SKM-1 treated with dmso at 0.1 percent for 144 hours (cell line): ENCODE measurements around the gene BARD1.
"Not testable (repeated sequence)": the region's sequence is repeated elsewhere in the genome, so short reads cannot be mapped to it uniquely, and the experiment has no call there.

Experiments used
- DNase-seq: peaks from one replicate; lab custom pipeline; 2025; ENCODE audit not compliant: unreplicated experiment; lab: John Stamatoyannopoulos, UW

BARD1 gene

DNA sequence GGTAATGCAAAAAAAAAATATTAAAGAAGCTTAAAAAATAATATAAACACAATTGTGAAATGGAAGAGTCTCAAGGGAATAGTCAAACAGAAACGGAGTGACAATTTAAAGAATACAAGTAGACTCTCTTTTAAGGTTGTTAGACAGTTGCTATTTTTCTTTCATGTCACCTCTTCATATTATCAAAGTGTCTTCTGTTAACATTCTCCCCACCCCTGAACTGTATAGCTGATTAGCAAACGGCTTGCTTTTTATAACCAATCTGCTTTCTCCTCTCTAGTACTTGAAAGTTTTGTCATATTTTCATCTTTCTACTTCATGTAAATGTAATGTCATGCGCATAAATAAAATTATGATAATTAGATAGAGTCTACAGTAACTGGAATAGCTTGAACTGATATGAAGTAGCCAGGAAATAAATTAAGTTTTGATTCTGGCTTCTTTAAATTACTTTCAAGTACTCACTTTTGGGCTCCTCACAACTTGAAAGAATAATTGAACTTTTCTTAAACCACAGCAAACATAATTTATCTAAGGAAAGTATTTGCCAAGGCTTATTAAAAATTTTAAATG lies 37.0 kb downstream of the BARD1 start:
- DNase-seq: no peak

DNA sequence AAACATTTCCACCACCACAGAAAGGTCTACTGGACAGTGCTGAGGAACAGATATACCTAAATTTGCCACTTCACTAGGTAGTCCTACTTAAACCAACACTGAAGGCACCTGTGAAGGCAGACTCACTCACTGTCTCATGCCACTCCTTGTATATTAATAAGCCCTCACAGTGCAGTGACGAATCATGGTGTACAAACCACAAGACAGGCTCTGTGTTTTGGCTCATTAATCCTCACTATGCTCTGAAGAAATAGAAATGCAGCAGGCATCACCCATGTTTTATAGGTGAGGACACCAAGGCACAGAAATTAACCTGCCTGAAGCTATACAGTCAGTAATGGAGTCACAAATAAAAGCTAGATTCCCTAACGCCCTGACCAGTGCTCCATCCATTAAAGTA lies 44.3 kb downstream of the BARD1 start:
- no peak for DNase-seq

DNA sequence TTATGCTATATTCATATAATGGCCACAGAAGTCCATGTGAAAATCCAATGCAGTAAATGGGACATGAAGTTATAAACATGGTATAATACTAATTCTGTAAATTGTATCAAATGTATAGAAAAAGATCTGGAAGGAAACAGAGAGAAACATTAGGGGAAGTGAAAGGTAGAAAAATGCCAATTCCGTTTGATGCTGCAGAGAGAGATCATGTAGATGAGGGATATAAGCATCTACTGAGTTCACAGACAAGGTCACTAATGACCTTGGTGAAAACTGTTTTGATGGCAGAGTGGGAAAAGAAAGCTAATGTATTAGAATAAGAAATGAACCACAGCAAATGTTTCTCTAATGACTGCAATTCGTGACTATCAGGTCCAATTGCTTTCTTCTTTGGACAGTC lies 56.0 kb downstream of the BARD1 start:
- DNase-seq: no peak

DNA sequence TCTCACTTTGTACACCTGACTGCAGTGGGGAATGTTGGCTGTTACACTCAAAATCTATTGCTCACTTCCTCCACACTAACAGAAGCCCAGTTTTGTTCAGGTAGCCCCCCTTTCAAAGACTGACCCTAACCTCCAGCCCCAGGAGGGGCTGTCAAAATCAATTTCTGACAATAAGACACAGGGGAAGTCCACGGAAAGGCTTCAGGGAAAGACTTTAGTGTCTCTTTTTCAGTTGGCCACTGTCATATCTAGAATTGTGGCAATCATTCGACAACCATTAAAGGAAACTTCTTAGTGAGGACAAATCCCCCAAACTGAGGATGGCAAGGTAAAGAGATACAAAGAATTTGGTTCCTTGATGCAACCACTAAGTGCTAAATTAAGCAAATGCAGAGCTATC lies 59.0 kb downstream of the BARD1 start:
- DNase-seq: no peak

DNA sequence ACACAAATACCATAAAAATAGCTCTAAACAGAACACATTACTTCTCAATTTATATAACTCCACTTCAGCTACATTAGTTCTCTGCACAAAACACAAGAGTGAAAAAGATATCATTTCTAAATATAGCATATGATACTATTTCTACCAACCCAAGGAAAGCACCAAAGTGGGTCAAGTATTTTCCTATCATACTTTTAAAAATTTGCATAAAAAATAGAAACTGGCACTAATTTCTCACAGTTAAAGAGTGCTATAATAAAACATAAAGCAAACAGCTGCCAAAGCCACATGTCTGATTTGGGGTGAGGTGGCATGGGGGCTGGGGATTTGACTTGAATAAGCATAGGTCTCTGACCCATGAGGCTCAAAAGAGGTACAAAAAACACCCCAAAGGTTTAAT lies 61.5 kb downstream of the BARD1 start:
- no peak for DNase-seq

DNA sequence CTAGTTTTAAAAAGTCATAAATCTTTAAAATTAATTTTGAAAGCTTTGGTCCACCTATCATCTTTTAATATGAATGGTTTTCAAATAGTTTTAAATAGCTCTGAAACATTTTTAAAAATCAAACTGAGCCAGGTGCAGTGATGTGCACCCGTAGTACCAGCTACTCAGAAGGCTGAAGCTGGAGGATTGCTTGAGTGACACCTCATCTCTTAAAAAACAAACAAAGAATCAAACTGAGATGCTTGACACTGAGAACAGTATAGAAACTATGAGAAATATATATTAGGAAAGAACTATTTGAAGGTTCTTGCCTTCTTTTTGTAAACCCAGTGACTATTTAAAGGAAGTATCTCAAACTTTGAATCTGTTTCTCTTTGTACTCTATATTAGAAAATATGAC lies 67.4 kb downstream of the BARD1 start:
- no peak for DNase-seq

DNA sequence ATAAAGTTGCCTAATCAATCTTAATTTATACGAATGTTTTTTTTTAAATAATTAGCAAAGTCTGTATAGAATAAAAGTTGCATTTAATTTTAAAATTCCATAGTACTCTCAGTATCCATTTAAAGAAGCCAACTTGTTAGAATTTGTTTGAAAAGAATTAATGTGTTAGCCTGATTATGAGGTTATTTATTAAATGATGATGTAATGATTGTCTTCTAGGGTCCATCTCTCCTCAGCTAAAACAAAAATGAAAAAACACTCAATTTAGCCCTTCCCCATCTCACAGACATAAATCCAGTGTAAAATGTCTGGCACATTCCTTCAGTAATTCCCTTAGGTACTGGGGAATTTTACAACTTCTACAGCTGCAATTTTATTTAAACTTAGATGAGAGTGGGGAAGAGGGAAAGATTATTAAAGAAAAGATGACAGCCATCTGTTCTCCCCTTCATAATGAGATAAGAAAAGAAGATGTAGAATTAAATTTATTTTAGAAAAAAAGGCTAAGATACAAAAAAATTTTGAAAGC lies 68.6 kb downstream of the BARD1 start:
- DNase-seq: no peak

DNA sequence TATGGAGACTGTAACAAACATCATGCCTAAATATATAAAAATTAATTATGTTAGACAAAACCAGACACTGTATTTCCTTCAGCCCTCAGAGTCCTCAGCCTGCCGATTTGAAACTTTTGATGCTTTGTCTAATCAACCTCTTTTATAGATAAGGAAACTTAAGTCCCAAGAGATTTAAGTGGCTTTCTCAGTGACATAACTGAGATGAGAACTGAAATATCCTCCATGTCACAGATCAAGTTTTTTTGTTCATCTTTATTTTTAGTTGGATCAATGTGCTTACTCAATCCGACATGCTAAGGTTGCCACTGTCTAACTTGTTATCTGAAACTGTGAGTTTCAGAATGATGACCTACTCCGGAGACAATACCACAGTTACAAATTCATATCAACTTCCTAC lies 72.3 kb downstream of the BARD1 start:
- DNase-seq: no peak

DNA sequence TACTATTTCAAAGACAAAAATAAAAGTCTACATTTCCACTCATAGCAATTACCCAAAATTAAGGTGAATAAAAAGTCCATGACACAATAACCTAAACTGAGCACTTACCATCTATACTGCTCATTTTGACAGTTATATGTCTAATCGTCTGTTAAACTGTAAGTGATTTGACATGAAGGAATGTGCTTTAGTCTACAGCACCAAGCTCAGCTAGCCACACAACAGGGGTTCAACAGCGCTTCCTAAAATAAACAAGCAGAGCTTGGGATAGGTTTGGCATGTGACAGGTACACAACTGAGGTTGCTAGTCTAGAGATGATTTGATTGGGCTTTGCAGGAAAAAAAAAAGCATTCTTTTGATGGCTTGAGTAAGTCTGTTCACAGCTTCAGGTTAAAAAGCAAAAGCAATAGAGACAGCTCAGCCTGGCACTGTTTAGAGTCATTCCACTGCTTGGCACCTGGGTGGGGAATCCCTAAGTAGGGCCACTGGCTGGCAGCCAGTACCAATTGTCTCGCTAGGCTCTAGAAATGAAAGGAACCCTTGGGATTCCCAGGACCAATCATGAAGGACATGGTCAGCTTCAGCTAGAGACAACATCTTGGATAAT lies 78.6 kb downstream of the BARD1 start:
- no peak for DNase-seq

DNA sequence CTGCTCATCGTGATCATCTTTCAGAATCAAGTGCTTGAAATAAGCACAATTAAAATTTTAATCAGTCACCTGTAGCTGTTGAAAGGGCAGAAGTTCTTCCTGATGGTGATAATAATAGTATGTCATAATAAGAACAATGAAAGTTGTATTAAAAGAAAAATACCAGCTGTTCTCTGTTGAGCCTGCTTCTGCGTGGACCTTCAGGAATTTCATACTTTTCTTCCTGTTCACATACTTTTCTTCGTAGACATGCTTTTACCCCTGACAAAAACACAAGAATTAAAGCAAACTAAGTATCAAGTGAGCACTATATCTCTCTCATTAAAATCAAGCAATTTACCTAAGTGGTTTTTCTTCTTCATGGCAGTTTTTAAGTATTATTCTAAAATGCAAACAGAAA lies 79.2 kb downstream of the BARD1 start:
- DNase-seq: no peak

DNA sequence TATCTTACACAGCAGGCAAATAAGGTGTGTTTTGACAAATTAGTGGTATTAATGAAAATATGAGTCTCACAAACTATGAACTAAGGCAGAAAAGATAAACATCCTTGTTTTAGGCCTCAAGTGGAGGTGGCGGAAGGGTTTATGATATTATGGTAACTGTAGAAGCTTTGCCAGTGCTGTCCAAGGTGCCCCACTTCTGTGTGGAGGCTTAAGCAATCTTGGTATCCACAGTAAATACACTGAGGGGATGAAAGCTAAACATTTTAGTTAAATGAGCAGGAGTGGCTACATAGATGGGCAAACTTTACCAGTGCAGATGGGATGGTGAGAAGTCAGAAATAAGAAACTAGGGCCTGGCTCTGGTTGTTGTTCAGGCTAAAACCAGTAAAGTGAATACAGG lies 84.7 kb downstream of the BARD1 start:
- no peak for DNase-seq

DNA sequence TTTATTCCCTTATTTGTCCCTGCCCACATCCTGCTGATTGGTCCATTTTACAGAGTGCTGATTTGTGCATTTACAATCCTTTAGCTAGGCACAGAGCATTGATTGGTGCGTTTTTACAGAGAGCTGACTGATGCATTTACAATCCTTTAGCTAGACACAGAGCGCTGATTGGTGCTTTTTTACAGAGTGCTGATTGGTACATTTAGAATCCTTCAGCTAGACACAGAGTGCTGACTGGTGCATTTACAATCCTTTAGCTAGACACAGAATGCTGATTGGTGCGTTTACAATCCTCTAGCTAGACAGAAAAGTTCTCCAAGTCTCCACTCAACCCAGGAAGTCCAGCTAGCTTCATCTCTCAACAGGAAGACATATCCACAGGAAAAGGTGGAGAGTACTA lies 91.6 kb downstream of the BARD1 start:
- not testable (repeated sequence) for DNase-seq

DNA sequence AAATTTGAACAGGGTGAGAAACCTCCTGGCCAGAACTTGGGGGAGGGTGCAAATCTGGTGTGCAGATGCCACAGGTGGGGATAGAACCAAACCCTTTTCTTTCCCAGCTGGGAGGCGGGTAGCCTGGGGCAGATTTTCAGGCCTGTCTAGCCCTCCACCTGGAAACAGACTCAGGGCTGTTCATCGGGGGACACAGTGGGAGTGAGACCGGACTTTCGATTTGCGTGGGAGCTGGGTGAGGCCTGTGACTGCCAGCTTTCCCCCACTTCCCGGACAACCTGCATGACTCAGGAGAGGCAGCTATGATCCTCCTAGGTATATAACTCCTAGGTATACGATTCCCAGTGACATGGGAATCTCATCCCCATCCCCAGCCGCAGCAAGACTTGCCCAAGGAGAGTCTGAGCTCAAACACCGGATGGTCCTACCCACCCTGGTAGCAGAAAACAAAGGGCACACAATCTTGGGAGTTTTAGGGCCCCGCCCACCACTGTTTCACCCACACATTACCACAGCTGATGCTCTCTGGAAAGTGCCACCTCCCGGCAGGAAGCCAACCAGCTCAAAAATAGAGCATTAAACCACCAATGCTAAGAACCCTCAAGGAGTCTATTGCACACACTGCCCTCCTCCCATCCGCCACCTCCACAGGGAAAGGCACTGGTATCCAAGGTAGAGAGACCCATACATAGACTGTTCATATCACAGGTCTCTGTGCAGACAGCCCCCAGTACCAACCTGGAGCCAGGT lies 92.5 kb downstream of the BARD1 start:
- DNase-seq: no peak

DNA sequence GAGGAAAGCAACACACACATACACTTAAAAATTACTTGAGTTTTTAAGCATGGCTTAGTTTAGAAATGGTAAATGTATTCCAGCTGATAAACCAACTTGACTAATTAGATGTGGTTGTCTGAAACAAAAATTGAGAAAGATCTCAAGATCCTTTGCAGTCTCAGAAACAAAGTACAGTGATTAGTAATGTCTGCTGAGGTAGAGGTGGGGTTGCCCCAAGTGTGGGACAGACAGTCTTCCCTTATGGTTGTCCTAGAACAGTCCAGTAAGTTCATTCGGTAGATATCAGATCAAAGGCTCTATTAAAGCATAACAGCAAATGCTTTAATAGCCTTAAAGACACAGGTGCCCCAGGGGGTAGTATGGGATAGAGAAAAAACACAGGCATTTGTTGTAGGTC lies 94.5 kb downstream of the BARD1 start:
- no peak for DNase-seq

DNA sequence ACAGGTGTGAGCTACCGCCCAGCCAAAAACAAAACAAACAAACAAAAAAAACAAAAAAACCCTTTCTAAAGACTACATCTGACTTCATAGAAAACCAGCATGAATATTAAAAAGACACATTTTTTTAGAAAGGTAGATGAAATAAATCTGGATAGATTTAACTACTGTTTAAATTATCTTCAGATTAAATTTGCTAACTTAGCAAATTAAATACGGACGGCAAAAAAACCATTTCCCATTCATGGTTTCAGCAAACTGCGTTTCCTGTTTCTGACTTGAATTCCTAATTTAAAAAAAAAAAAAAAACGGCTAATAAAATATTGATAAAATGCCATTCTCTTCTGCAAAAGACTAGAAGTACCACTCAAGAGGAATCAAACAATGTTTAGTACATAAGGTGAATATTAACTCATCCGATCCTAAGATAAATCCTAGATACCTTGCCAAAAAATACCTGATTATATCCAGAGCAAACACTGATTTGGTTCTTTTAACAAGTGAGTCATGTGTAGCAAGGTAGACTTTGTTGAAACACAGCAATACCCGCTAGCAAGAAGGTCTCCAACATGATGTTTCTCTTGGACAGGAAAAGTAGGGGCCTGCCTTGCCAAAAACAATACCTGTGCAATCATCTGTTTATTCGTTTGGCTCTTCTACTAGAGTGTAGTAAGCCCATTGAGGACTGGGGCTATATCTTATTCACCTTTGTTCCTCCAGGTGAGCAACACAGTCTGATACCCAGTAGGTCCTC lies 96.2 kb downstream of the BARD1 start:
- no peak for DNase-seq

DNA sequence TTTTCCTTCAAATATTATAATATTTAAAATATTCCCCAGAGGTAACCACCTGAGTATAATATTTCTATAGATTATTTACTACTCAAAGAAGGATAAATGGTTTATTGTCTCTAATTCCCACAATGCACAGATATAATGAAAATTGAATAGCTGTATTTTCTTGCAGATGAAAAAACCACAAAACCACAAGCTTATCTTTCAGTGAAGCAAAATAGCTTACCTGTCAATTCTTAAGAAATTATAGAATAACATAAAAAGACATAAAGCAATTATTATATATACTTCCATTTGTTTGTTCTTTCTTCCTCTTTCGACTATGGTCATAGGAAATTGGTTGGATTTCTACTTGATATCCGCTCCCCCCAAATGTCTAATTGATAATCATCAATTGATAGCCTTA lies 98.8 kb downstream of the BARD1 start:
- DNase-seq: no peak

DNA sequence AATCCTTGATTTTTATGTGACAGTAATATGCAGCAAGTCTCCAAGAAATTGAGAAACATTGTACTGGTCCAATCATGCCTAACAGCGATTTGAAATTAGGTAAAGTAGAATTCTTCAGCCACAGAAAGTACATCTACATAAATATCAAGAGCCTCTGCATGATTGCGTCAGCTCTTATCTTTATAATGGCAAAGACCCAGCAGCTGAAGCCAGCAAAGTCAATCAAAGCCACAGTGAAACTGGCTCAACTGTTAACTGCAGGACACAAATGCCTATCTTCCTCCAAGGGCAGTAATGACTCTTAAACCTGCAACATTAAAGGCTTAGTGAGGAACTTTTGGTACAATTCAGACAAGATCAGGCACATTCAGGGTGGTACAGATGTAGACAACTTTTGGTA lies 102.5 kb downstream of the BARD1 start:
- no peak for DNase-seq

DNA sequence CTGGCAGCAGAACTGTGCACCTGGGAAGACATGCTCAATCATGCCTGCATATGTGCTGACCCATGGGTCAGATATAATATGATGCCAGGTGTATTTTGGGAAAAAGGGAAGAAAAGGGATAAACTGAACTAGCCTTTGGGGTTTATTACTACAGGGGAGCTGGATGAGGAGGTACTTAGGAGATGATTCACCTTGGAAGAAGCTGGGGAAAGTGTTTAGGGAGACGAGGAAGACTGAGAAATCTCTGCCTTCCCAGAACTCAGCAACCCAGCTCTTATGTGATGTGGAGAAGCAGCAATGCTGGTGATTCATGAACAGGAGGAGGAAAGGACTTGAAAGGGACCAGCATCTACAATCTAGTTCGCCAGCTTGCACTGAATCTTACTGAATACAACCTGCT lies 110.2 kb downstream of the BARD1 start:
- no peak for DNase-seq

DNA sequence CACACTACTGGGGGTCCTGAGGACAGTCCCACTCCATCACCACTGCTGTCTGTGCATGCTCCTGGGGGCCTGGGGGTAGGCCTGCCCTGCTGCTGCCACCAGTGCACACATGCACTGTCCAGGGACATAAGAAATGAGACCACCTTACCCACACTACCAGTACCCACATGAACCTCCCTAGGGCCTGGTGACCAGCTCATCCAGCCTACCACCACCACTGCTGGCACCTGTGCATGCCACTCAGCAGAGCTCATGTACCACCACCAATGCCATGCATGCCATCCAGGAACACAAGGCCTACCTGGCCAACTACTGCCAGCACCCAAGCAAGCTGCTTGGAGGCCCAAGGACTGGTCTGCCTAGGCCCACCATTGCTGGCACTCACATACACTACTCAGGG lies 112.8 kb downstream of the BARD1 start:
- no peak for DNase-seq

DNA sequence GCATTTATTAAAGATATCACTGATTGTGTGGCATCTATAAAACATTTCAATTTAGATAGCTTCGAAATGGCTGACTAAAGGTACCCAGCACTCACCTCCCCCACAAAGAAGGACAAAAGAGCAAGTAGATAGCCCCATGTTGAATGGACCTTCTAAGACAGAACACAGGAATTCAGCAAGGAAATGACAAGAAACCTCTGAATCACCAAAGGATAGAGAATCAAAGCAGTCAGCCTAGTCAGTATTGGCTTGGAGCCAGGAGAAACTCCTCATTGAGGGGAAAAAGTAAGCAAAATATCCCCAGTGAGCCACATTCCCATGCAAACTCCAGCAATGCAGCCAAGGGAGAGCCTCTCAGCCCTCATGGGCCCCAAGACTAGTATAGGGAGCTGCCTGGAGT lies 113.7 kb downstream of the BARD1 start:
- no peak for DNase-seq

DNA sequence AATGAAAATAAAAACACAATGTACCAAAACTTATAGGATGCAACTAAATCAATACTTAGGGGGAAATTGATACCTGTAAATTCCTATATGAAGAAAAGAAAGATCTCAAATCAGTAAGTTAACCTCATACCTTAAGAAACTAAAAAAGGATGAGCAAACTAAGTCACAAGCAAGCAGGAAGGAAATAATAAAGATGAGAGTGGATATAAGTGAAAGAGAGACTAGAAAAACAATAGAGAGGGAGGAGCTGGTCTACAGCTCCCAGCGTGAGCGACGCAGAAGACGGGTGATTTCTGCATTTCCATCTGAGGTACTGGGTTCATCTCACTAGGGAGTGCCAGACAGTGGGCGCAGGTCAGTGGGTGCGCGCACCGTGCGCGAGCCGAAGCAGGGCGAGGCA lies 125.9 kb downstream of the BARD1 start:
- not testable (repeated sequence) for DNase-seq

DNA sequence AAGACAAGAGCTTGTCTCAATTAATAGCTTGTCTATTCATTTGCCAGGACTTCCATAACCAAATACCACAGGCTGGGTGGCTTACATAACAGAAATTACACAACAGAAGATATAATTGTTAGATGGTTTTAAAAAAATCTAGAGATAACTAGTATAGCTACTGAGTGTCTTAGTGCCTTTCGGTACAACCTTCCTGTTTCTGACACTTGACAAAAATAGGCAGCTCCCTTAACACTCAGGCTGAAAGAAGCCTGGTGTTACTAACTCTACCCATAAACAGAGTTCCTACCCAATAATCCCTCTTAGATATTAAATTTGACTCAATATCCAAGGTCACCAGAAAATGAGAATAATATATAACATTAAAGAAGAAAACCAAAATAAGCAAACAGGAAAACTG lies 129.7 kb downstream of the BARD1 start:
- DNase-seq: no peak
